IPS-15b (cell line): Measurements from ENCODE around the gene SH2D5.
A peak's percentile ranks its signal among the peaks of the same experiment; 100 is the strongest.

ENCODE experiments used
- H3K27me3 ChIP-seq: one replicate; pipeline ENCODE4 v1.6.1; 2013; ENCODE audit warnings: low read length; ENCODE audit not compliant: control insufficient read depth, insufficient read depth
- H3K36me3 ChIP-seq: one replicate; pipeline ENCODE4 v1.6.1; 2013; ENCODE audit warnings: low read length; ENCODE audit not compliant: control insufficient read depth, insufficient read depth
- H3K4me1 ChIP-seq: one replicate; pipeline ENCODE4 v1.6.1; 2013; ENCODE audit warnings: mild to moderate bottlenecking, low read length; ENCODE audit not compliant: control insufficient read depth, insufficient read depth
- H3K4me3 ChIP-seq: one replicate; pipeline ENCODE4 v1.5.1; 2013; ENCODE audit warnings: low read depth, low read length
- H3K9ac ChIP-seq: one replicate; pipeline ENCODE4 v1.6.1; 2013; ENCODE audit warnings: low read depth, mild to moderate bottlenecking, low read length
- H3K9me3 ChIP-seq: one replicate; pipeline ENCODE4 v1.6.1; 2013; ENCODE audit warnings: mild to moderate bottlenecking, low read length; ENCODE audit not compliant: control insufficient read depth, insufficient read depth

Gene SH2D5

GRCh38 chr1:20732588-20733359 lies at the start of gene SH2D5:
Gene SH2D5 (minus strand): TSS chr1:20732703. CDS start chr1:20728044, 4,659 bp downstream.
- Histone ChIP-seq H3K36me3 (no peaks in the 10 kb centered on the region), H3K27me3 (peaks cover 24% of the 10 kb centered on the region), H3K4me1 (peaks cover 16% of the 10 kb centered on the region), H3K9ac (peak within 1 kb of the TSS; percentile 12), H3K4me3 (peak within 1 kb of the TSS; percentile 79), H3K9me3 (no peaks in the 10 kb centered on the region)

- H3K4me1 ChIP-seq, result no peaks in the 10 kb centered on the region
- no peaks in the 10 kb centered on the region for H3K9me3 ChIP-seq
- no peak overlapping the region for H3K9ac ChIP-seq
- no peak overlapping the region for H3K4me3 ChIP-seq
- H3K27me3 ChIP-seq, result no peaks in the 10 kb centered on the region
- H3K36me3 ChIP-seq, result peaks cover 8% of the 10 kb centered on the region
Measured at GRCh38 chr1:20775700-20776099, 43.2 kb upstream of the SH2D5 start.

GRCh38 chr1:20771780-20772179 lies 39.3 kb upstream of the SH2D5 start:
- Histone ChIP-seq H3K27me3 (no peaks in the 10 kb centered on the region), H3K9ac (no peak overlapping the region), H3K4me3 (no peak overlapping the region), H3K4me1 (no peaks in the 10 kb centered on the region), H3K36me3 (peaks cover 14% of the 10 kb centered on the region), H3K9me3 (no peaks in the 10 kb centered on the region)

GRCh38 chr1:20770314-20771087 lies 38.0 kb upstream of the SH2D5 start:
- H3K4me3 ChIP-seq, result no peak overlapping the region
- H3K27me3 ChIP-seq, result no peaks in the 10 kb centered on the region
- H3K36me3 ChIP-seq, result peaks cover 19% of the 10 kb centered on the region
- H3K9ac ChIP-seq, result no peak overlapping the region
- no peaks in the 10 kb centered on the region for H3K4me1 ChIP-seq
- H3K9me3 ChIP-seq, result no peaks in the 10 kb centered on the region

- peaks cover 27% of the 10 kb centered on the region for H3K36me3 ChIP-seq
- H3K27me3 ChIP-seq, result no peaks in the 10 kb centered on the region
- H3K9ac ChIP-seq, result no peak overlapping the region
- no peaks in the 10 kb centered on the region for H3K9me3 ChIP-seq
- H3K4me1 ChIP-seq, result peaks cover 8% of the 10 kb centered on the region
- no peak overlapping the region for H3K4me3 ChIP-seq
Measured at GRCh38 chr1:20767271-20767670, 34.8 kb upstream of the SH2D5 start.

GRCh38 chr1:20763417-20763816 lies 30.9 kb upstream of the SH2D5 start:
- H3K27me3 ChIP-seq, result no peaks in the 10 kb centered on the region
- peaks cover 8% of the 10 kb centered on the region for H3K4me1 ChIP-seq
- no peak overlapping the region for H3K4me3 ChIP-seq
- peaks cover 22% of the 10 kb centered on the region for H3K36me3 ChIP-seq
- no peaks in the 10 kb centered on the region for H3K9me3 ChIP-seq
- no peak overlapping the region for H3K9ac ChIP-seq

GRCh38 chr1:20760322-20760721 lies 27.8 kb upstream of the SH2D5 start:
- H3K27me3 ChIP-seq, result no peaks in the 10 kb centered on the region
- peaks cover 8% of the 10 kb centered on the region for H3K4me1 ChIP-seq
- H3K36me3 ChIP-seq, result peaks cover 17% of the 10 kb centered on the region
- H3K9me3 ChIP-seq, result no peaks in the 10 kb centered on the region
- no peak overlapping the region for H3K9ac ChIP-seq
- no peak overlapping the region for H3K4me3 ChIP-seq

GRCh38 chr1:20753589-20753988 lies 21.1 kb upstream of the SH2D5 start:
- Histone ChIP-seq H3K9me3 (no peaks in the 10 kb centered on the region), H3K27me3 (no peaks in the 10 kb centered on the region), H3K4me3 (no peak overlapping the region), H3K4me1 (no peaks in the 10 kb centered on the region), H3K36me3 (peaks cover 6% of the 10 kb centered on the region), H3K9ac (no peak overlapping the region)

GRCh38 chr1:20751462-20751990 lies 19.0 kb upstream of the SH2D5 start:
- no peaks in the 10 kb centered on the region for H3K4me1 ChIP-seq
- H3K9me3 ChIP-seq, result no peaks in the 10 kb centered on the region
- H3K36me3 ChIP-seq, result peaks cover 15% of the 10 kb centered on the region
- no peak overlapping the region for H3K9ac ChIP-seq
- H3K4me3 ChIP-seq, result no peak overlapping the region
- H3K27me3 ChIP-seq, result no peaks in the 10 kb centered on the region

GRCh38 chr1:20742671-20743070 lies 10.2 kb upstream of the SH2D5 start:
- peaks cover 23% of the 10 kb centered on the region for H3K36me3 ChIP-seq

GRCh38 chr1:20740781-20741180 lies 8.3 kb upstream of the SH2D5 start:
- Histone ChIP-seq H3K9me3 (no peaks in the 10 kb centered on the region), H3K4me3 (no peak overlapping the region), H3K36me3 (peaks cover 13% of the 10 kb centered on the region), H3K4me1 (no peaks in the 10 kb centered on the region), H3K27me3 (no peaks in the 10 kb centered on the region), H3K9ac (no peak overlapping the region)

More at GRCh38 chr1:20742671-20743070, 10.2 kb upstream of the SH2D5 start:
- Histone ChIP-seq H3K9me3 (no peaks in the 10 kb centered on the region), H3K4me1 (no peaks in the 10 kb centered on the region), H3K4me3 (no peak overlapping the region), H3K27me3 (no peaks in the 10 kb centered on the region), H3K9ac (no peak overlapping the region)
